ENCODE results near the gene PALB2. TPM values are rescaled to one million over a fixed set of nuclear protein-coding genes. Genes with fewer than 3 reads are reported as not detected.

PALB2 gene
- total and polyA plus RNA-seq, 2 of the 8 experiments (the other 6 are each of a cell fraction or from before 2014, with no cell fraction given), result 12.5 to 33.1 TPM

DNA sequence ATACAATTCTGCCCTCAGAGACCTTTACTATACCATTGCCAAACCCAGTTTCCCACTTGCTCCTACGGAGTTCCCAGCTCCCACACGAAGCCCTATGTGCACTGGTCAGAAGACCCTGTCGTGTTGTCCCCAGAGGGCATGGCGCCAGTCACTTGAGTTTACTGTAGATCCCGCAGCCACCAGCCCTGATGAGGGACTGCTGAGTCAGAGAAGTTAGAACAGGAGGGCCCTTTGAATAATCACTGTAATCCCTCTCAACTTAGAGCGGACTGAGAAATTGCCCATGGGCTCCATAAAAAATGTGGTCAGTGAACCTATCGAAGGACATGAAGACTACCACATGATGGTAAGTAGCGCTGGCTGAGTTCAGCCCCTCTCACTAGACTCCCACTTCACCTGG, 74.4 kb downstream of the PALB2 start:
- WGBS, 2 experiments (ENCODE audit: extremely low coverage in 1 of 2, insufficient coverage in 1 of 2, insufficient read length in 1 of 2, insufficient replicate concordance in 2 of 2, low coverage in 1 of 2, low lambda C conversion rate in 2 of 2, missing lambda C conversion rate in 1 of 2), result 97% methylated on average over 8 of the region's 8 CpGs; no CpG with 5 or more reads in 1 of the 2 experiments
- DNase-seq (ENCODE audit: low read depth in 1 of 2, low spot score in 2 of 2) (no peak), FAIRE-seq (no peak)
- no peaks in the 10 kb centered on the region for H3K79me2 ChIP-seq (ENCODE audit: control insufficient read depth in 1 of 2, insufficient read depth in 2 of 2, low read length in 2 of 2)
- no peak overlapping the region for H3K4ac ChIP-seq (replicated peaks; ENCODE audit: insufficient read length, low read depth, low read length)
- H4K5ac ChIP-seq (ENCODE audit: insufficient read length, low read depth, low read length), result no peak overlapping the region
- H3K18ac ChIP-seq (ENCODE audit: extremely low read depth, low read length), result no peak overlapping the region
- no peaks in the 10 kb centered on the region for H3K4me1 ChIP-seq (replicated peaks in 1 of 4; ENCODE audit: control insufficient read depth in 3 of 4, insufficient read depth in 4 of 4, low read length in 3 of 4)
- no peak overlapping the region for H2BK5ac ChIP-seq (ENCODE audit: low read depth, low read length)
- H3K56ac ChIP-seq (replicated peaks; ENCODE audit: insufficient read length, low read depth, low read length), result no peak overlapping the region
- H2AFZ ChIP-seq (ENCODE audit: low read length), result no peak overlapping the region
- POLR2A ChIA-PET (ENCODE audit: partially characterized antibody), result interaction anchor here (1.9 to 6.8 kb wide), 2 partner anchors 8 to 10 kb away, joined by 8 to 38 read pairs; partner anchors contain the start of genes EARS2 and UBFD1
- no peaks in the 10 kb centered on the region for H3K9me3 ChIP-seq (ENCODE audit: insufficient read depth in 2 of 2, low read depth in 1 of 2, low read length in 1 of 2)
- peaks cover 0 to 3% of the 10 kb centered on the region in 2 experiments for H4K20me1 ChIP-seq (replicated peaks in 1 of 2; ENCODE audit: control insufficient read depth in 1 of 2, insufficient read depth in 2 of 2, low read length in 2 of 2)
- no peaks in the 10 kb centered on the region for H3K23me2 ChIP-seq (ENCODE audit: low read depth, low read length)
- no peak overlapping the region for H3K9ac ChIP-seq (replicated peaks in 1 of 4; ENCODE audit: extremely low read depth in 1 of 4, low read depth in 3 of 4, low read length in 3 of 4)
- no peak overlapping the region for H2BK12ac ChIP-seq (ENCODE audit: low read depth, low read length)
- H3K4me3 ChIP-seq (ENCODE audit: extremely low read depth in 1 of 4, insufficient read depth in 2 of 4, low read depth in 3 of 4, low read length in 4 of 4), result no peak overlapping the region
- H2BK20ac ChIP-seq (ENCODE audit: low read length), result no peak overlapping the region
- H2BK120ac ChIP-seq (replicated peaks; ENCODE audit: low read depth, low read length), result no peak overlapping the region
- H3K36me3 ChIP-seq (ENCODE audit: control insufficient read depth in 2 of 4, insufficient read depth in 4 of 4, low read length in 3 of 4), result peaks cover 42 to 87% (median 70%) of the 10 kb centered on the region in 4 experiments
- no peak overlapping the region for H3K14ac ChIP-seq (ENCODE audit: insufficient read length)
- no peak overlapping the region for H3K4me2 ChIP-seq (ENCODE audit: insufficient read depth in 1 of 2, low read depth in 2 of 2, low read length in 2 of 2)
- CTCF ChIA-PET (ENCODE audit: partially characterized antibody), result no interaction called here
- no peak overlapping the region for H4K8ac ChIP-seq (ENCODE audit: extremely low read depth, insufficient read depth, low read length)
- no peaks in the 10 kb centered on the region for H3K79me1 ChIP-seq (ENCODE audit: low read depth, low read length)
- no peaks in the 10 kb centered on the region for H3K27me3 ChIP-seq (replicated peaks in 1 of 4; ENCODE audit: control insufficient read depth in 3 of 4, extremely low read depth in 1 of 4, insufficient read depth in 3 of 4, low read length in 3 of 4)
- H3K27ac ChIP-seq (ENCODE audit: low read depth, low read length), result no peak overlapping the region
- no peak overlapping the region for H3K23ac ChIP-seq (ENCODE audit: insufficient read length)
- H4K91ac ChIP-seq (replicated peaks; ENCODE audit: insufficient read length, low read length), result no peak overlapping the region
- no peak overlapping the region for H2BK15ac ChIP-seq (ENCODE audit: low read length)
- H2AK5ac ChIP-seq (ENCODE audit: low read depth, low read length), result no peak overlapping the region
- TF ChIP-seq HDAC2 (IDR thresholded peaks at IDR 0.05; ENCODE audit: borderline replicate concordance in 1 of 2, low read depth in 2 of 2, low read length in 2 of 2) (no peak), RNF2 (IDR thresholded peaks at IDR 0.05; ENCODE audit: borderline replicate concordance, low read depth, low read length, missing control alignments, poor library complexity, severe bottlenecking) (no peak), SIX5 (IDR thresholded peaks at IDR 0.05; ENCODE audit: low read depth, low read length) (no peak), GABPA (IDR thresholded peaks at IDR 0.05; ENCODE audit: borderline replicate concordance, insufficient read depth, low read length) (no peak), SP1 (IDR thresholded peaks at IDR 0.05; ENCODE audit: low read depth, low read length) (no peak), NRF1 (IDR thresholded peaks at IDR 0.05; ENCODE audit: low read depth, low read length) (no peak)

Measured in H1 (cell line).